MM.1S (cell line): ENCODE data around the gene MS4A10.

Experiments used
- EZH2 ChIP-seq: fragments of 300-600 bp; sonication (generic); optimal IDR thresholded peaks from 2 replicates; pipeline ENCODE3; 2017; ENCODE audit warnings: low read depth, mild to moderate bottlenecking, antibody characterized with exemption, low read length, mixed read lengths
- EZH2phosphoT487 ChIP-seq: fragments of 300-600 bp; sonication (generic); IDR thresholded peaks from 2 replicates; pipeline ENCODE4 v1.6.1; 2018; ENCODE audit warnings: antibody characterized with exemption, low read length
- TF ChIP-seq, protein P1 (sequence below): fragments of 300-600 bp; sonication (generic); IDR thresholded peaks from 2 replicates; pipeline ENCODE4 v1.5.1; 2016; ENCODE audit warnings: antibody characterized with exemption, low read length, mixed read lengths

DNA sequence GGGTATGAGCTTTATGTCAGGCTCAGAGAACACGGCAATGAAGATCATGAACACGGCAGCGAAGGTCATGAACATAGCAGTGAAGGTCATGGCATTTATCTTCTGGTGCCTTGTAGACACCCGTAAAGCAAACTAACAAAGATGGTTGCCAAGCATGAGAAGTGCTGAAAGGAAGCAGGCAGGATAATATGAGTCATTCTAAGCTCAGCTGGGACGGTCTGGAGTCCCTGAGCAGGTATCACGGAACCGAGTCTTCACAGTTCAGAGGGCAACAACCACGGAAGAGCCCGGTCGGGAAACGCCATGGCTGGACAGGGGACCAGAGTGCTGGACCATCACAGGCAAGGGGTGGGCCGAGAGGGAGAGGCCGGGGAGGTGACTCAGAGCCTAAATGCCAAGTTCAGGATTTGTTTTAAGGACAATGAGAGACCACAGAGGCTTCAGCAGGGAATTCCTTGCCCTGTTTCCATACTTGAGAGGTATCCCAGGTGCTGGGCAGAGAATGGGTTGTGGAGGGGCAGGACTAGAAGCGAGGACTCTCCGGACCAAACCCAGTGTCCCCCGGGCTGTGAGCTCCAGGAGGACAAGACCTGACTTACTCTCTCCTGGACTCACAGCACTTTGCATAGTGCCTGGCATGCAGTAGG is 13.1 kb upstream of the MS4A10 start:
- TF ChIP-seq, protein P1, sequence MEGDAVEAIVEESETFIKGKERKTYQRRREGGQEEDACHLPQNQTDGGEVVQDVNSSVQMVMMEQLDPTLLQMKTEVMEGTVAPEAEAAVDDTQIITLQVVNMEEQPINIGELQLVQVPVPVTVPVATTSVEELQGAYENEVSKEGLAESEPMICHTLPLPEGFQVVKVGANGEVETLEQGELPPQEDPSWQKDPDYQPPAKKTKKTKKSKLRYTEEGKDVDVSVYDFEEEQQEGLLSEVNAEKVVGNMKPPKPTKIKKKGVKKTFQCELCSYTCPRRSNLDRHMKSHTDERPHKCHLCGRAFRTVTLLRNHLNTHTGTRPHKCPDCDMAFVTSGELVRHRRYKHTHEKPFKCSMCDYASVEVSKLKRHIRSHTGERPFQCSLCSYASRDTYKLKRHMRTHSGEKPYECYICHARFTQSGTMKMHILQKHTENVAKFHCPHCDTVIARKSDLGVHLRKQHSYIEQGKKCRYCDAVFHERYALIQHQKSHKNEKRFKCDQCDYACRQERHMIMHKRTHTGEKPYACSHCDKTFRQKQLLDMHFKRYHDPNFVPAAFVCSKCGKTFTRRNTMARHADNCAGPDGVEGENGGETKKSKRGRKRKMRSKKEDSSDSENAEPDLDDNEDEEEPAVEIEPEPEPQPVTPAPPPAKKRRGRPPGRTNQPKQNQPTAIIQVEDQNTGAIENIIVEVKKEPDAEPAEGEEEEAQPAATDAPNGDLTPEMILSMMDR: no peak
- TF ChIP-seq EZH2phosphoT487 (no peak), EZH2 (no peak)
